GM18873 (cell line): ENCODE results near the gene IL11RA.

Experiments
- ATAC-seq: cut with Tn5 transposase; IDR thresholded peaks from one replicate; pipeline ENCODE4 v1.9.1; 2021; ENCODE audit warnings: mild to moderate bottlenecking, moderate library complexity, moderate number of reproducible peaks; ENCODE audit not compliant: unreplicated experiment, low FRiP score

IL11RA gene

GRCh38 chr9:34651876-34652601 lies at the start of gene IL11RA:
Gene IL11RA, plus strand, starts transcription at chr9:34652185. Its CDS starts 3,033 bp downstream, at chr9:34655218.
- no peak for ATAC-seq

- peak; percentile 59 for ATAC-seq
These were observed 48.3 kb upstream of the IL11RA start for GRCh38 chr9:34603610-34604231.

GRCh38 chr9:34606190-34606589 lies 45.8 kb upstream of the IL11RA start:
- ATAC-seq: no peak

- ATAC-seq: no peak
These were observed 45.1 kb upstream of the IL11RA start for GRCh38 chr9:34606905-34607304.

- ATAC-seq: no peak
These were observed 44.7 kb upstream of the IL11RA start for GRCh38 chr9:34607331-34607730.

- ATAC-seq: no peak
These were observed 41.4 kb upstream of the IL11RA start for GRCh38 chr9:34610434-34611206.

GRCh38 chr9:34611251-34611810 lies 40.7 kb upstream of the IL11RA start:
- ATAC-seq: no peak

- ATAC-seq: peak; percentile 49
These were observed 39.9 kb upstream of the IL11RA start, which contains the start of gene RPP25L for GRCh38 chr9:34611811-34612787. Gene RPP25L, minus strand, starts transcription at chr9:34612097. Its CDS starts 801 bp downstream, at chr9:34611296.

- ATAC-seq: no peak
These were observed 39.1 kb upstream of the IL11RA start for GRCh38 chr9:34612788-34613390.

GRCh38 chr9:34615132-34615531 lies 36.9 kb upstream of the IL11RA start:
- no peak for ATAC-seq

- peak; percentile 97 for ATAC-seq
These were observed 31.7 kb upstream of the IL11RA start, which contains the start of gene DCTN3 for GRCh38 chr9:34620061-34620994. Gene DCTN3, minus strand, starts transcription at chr9:34620495. Its CDS starts 31 bp downstream, at chr9:34620464.

GRCh38 chr9:34623374-34624235 lies 28.4 kb upstream of the IL11RA start:
- ATAC-seq: no peak

- no peak for ATAC-seq
These were observed 27.4 kb upstream of the IL11RA start for GRCh38 chr9:34624475-34625185.

GRCh38 chr9:34625186-34625486 lies 26.8 kb upstream of the IL11RA start:
- ATAC-seq: no peak

- no peak for ATAC-seq
These were observed 24.0 kb upstream of the IL11RA start for GRCh38 chr9:34627716-34628655.
